ENCODE results near the gene HIRA.
A peak's percentile ranks its signal among the peaks of the same experiment; 100 is the strongest.

DNA sequence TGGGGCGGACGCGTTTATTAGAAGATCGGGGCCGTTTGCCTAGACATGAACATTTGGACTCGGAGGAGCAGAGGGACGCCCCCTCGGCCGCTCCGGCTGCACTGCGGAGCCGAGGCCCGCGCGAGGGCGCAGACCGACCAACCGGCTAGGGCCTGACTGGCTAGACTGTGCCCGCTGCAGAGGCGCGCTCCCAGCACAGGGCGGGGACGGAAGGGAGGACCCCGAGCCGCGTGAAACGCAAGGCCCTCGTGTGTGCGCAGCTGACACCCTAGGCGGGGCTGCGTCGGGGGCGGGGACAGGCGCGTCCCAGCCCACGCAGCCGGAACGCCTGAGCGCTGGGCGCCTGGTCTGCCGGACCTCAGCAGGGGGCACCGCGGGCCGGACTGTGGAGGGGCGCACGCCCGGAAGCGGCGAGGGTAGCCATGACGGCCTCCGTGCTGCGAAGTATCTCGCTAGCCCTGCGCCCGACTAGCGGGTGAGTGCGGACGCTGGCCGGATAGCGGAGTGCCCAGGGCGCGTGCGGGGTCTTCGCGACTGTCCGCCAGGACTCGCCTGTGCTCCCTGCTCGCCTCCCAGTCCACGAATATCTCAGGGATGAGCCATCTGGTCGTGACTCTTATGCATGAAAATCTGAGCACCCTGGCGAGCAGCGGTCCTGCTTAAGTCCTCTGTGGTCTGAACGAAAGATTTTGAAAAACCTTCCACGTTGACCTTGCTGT lies 759 bp upstream of the HIRA start, which contains the start of gene MRPL40:
- TF ChIP-seq POLR2A (IDR thresholded peaks at IDR 0.05), result peak; percentile 76 to 80
- TF ChIP-seq, protein P1, sequence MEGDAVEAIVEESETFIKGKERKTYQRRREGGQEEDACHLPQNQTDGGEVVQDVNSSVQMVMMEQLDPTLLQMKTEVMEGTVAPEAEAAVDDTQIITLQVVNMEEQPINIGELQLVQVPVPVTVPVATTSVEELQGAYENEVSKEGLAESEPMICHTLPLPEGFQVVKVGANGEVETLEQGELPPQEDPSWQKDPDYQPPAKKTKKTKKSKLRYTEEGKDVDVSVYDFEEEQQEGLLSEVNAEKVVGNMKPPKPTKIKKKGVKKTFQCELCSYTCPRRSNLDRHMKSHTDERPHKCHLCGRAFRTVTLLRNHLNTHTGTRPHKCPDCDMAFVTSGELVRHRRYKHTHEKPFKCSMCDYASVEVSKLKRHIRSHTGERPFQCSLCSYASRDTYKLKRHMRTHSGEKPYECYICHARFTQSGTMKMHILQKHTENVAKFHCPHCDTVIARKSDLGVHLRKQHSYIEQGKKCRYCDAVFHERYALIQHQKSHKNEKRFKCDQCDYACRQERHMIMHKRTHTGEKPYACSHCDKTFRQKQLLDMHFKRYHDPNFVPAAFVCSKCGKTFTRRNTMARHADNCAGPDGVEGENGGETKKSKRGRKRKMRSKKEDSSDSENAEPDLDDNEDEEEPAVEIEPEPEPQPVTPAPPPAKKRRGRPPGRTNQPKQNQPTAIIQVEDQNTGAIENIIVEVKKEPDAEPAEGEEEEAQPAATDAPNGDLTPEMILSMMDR (IDR thresholded peaks at IDR 0.05), result peak in 1 of 6 experiments; percentile 3
